ENCODE results near the gene CCDC39. TPM values are rescaled to one million over a fixed set of nuclear protein-coding genes. Genes with fewer than 3 reads are reported as not detected.

The CCDC39 gene
- total and polyA plus RNA-seq, 2 of the 4 experiments (the other 2 are of a cell fraction), result not detected

DNA sequence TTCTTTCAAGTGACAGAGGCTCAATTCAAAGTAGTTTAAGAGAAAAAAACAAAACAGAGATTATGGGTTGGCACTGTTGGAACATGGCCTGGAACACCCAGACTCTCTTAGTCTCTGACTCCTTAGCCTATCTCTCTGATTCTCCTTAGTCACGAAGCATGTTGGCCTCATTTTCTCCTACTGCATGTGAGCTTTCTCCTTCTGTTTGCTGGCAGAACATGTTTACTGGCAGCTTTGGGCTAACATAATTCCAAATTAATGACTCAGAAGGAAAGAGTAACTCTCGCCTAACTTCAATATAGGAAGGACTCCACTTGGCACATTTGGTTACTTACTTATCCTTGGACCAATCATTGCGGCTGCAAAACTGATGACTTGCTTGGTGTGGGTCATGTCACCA lies 21.7 kb upstream of the CCDC39 start:
- no peak overlapping the region for H3K4me3 ChIP-seq (ENCODE audit: insufficient read depth, low read depth, low read length)
- TF ChIP-seq SMC3 (IDR thresholded peaks at IDR 0.05; ENCODE audit: low read depth, low read length) (no peak), CEBPB (IDR thresholded peaks at IDR 0.05; ENCODE audit: low read depth, low read length) (no peak), POLR2A (IDR thresholded peaks at IDR 0.05; ENCODE audit: low read depth, low read length) (no peak), NFE2L2 (IDR thresholded peaks at IDR 0.05; ENCODE audit: low read depth, low read length) (no peak), BHLHE40 (IDR thresholded peaks at IDR 0.05; ENCODE audit: low read depth, low read length) (no peak), FOS (IDR thresholded peaks at IDR 0.05; ENCODE audit: low read depth, low read length) (no peak), MXI1 (IDR thresholded peaks at IDR 0.05; ENCODE audit: borderline replicate concordance, low read depth, low read length) (no peak), CHD1 (IDR thresholded peaks at IDR 0.05; ENCODE audit: low read depth, low read length) (no peak)
- TF ChIP-seq, protein P1, sequence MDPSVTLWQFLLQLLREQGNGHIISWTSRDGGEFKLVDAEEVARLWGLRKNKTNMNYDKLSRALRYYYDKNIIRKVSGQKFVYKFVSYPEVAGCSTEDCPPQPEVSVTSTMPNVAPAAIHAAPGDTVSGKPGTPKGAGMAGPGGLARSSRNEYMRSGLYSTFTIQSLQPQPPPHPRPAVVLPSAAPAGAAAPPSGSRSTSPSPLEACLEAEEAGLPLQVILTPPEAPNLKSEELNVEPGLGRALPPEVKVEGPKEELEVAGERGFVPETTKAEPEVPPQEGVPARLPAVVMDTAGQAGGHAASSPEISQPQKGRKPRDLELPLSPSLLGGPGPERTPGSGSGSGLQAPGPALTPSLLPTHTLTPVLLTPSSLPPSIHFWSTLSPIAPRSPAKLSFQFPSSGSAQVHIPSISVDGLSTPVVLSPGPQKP (IDR thresholded peaks at IDR 0.05; ENCODE audit: borderline replicate concordance, low read depth, low read length), result no peak
- ATAC-seq (ENCODE audit: low read depth) (no peak), DNase-seq (no peak)
- H2AFZ ChIP-seq (replicated peaks; ENCODE audit: low read length, poor library complexity), result no peak overlapping the region
- no TSS peak for BruUV-seq (replicated peaks)
- H4K91ac ChIP-seq (ENCODE audit: insufficient read depth, low read depth, low read length), result no peak overlapping the region
- H3K4me1 ChIP-seq (ENCODE audit: control insufficient read depth, insufficient read depth, low read length), result no peaks in the 10 kb centered on the region
- ChIA-PET CTCF (no interaction called here), POLR2A (ENCODE audit: unreplicated experiment) (no interaction called here)
- intact Hi-C loops (cut with micrococcal nuclease), result no loop called here
- H3K36me3 ChIP-seq (ENCODE audit: control insufficient read depth, insufficient read depth, low read length), result no peaks in the 10 kb centered on the region
- dilution Hi-C loops (cut with HindIII; ENCODE audit: low sequenced_read_pairs, unreplicated experiment), result no loop called here
- no peak overlapping the region for H2BK120ac ChIP-seq (ENCODE audit: low read depth, low read length)
- in situ Hi-C loops (cut with MboI; ENCODE audit: low sequenced_read_pairs), result no loop called here
- no peak overlapping the region for H2AK9ac ChIP-seq (replicated peaks; ENCODE audit: low read depth, low read length, poor library complexity)
- H4K8ac ChIP-seq (ENCODE audit: low read depth in 2 of 2, low read length in 2 of 2), result no peak overlapping the region
- no peak overlapping the region for H2BK20ac ChIP-seq (ENCODE audit: low read depth, low read length)
- H3K27ac ChIP-seq (ENCODE audit: insufficient read depth, low read length), result no peak overlapping the region
- no peak overlapping the region for H3K4ac ChIP-seq (ENCODE audit: low read depth, low read length)
- 0 out of 2 replicates have a peak, but pooled peaks cover 3% of the 10 kb centered on the region for H3K9me3 ChIP-seq (ENCODE audit: control insufficient read depth, insufficient read depth, low read length)
- no CpG with 5 or more reads among the region's 3 CpGs for WGBS, 2 experiments (ENCODE audit: extremely low coverage in 2 of 2, insufficient read length in 1 of 2)
- H2AK5ac ChIP-seq (ENCODE audit: low read depth, low read length), result no peak overlapping the region
- no peak overlapping the region for H3K23ac ChIP-seq (ENCODE audit: low read depth, low read length)
- no peak overlapping the region for H2BK5ac ChIP-seq (ENCODE audit: low read depth, low read length, poor library complexity, severe bottlenecking)
- H3K56ac ChIP-seq (ENCODE audit: extremely low read depth, insufficient read depth, low read length), result no peak overlapping the region
- no peak overlapping the region for H4K5ac ChIP-seq (ENCODE audit: low read depth, low read length)
- no peak overlapping the region for H3K14ac ChIP-seq (replicated peaks; ENCODE audit: low read depth, low read length)
- no peaks in the 10 kb centered on the region for H3K27me3 ChIP-seq (ENCODE audit: control insufficient read depth, insufficient read depth, low read length)
- H3K4me2 ChIP-seq (ENCODE audit: low read depth, low read length), result no peak overlapping the region
- H4K20me1 ChIP-seq (ENCODE audit: insufficient read depth, low read length), result no peaks in the 10 kb centered on the region
- H3K9me1 ChIP-seq (ENCODE audit: insufficient read depth, low read length), result no peaks in the 10 kb centered on the region
- no peaks in the 10 kb centered on the region for H3K79me1 ChIP-seq (ENCODE audit: low read depth in 1 of 2, low read length in 2 of 2)
- H3K18ac ChIP-seq (ENCODE audit: low read depth, low read length), result no peak overlapping the region
- no peak overlapping the region for H3K9ac ChIP-seq (ENCODE audit: low read depth, low read length)
- no peak overlapping the region for H2BK15ac ChIP-seq (ENCODE audit: low read depth, low read length)
